ENCODE measurements around the gene IRS2.

IRS2 gene

GRCh38 chr13:109704771-109705635 is 81.4 kb downstream of the IRS2 start:
- DNase-seq (ENCODE audit: low read depth), result no peak

GRCh38 chr13:109703250-109703649 is 83.1 kb downstream of the IRS2 start:
- no peak for DNase-seq (ENCODE audit: low read depth)
